Measurements from ENCODE around the gene AMBRA1. TPM values are rescaled to one million over a fixed set of nuclear protein-coding genes. Genes with fewer than 3 reads are reported as not detected.

AMBRA1 gene
- total RNA-seq, 2 experiments from 2014 or later: 24.6 to 30.7 TPM

DNA sequence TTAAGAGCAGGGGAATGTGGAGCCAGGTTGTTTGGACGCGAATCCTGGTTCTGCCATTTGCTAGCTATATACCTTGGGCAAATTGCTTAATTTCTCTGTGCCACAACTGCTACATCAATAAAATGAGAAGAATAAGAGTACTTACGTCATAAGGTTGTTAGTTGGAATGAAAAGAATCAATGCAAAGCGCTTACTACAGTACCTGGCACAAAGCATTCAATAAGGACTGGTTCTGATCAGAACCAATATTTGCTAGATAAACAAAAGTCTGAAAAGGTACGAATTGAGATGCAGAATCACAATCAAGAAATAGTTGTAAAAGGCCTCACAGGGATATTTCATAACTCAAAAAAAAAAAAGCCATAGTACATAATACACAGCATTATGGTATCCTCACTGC is 11.2 kb downstream of the AMBRA1 start:
- Histone ChIP-seq H3K4me1 (ENCODE audit: insufficient read depth, low read length, poor library complexity, severe bottlenecking) (no peaks in the 10 kb centered on the region), H4K20me1 (ENCODE audit: insufficient read depth, low read length) (no peaks in the 10 kb centered on the region), H3K4me3 (ENCODE audit: low read depth, low read length, poor library complexity, severe bottlenecking) (no peak overlapping the region), H3K4me2 (ENCODE audit: low read length) (no peak overlapping the region), H2AFZ (ENCODE audit: low read length) (no peak overlapping the region), H3K9me2 (ENCODE audit: insufficient read depth, low read length) (no peaks in the 10 kb centered on the region), H3K27ac (ENCODE audit: low read depth, low read length, poor library complexity, severe bottlenecking) (no peak overlapping the region), H3K9me3 (ENCODE audit: low read length) (peaks cover 8% of the 10 kb centered on the region; the same call in 1 of the 2 replicates), H3K79me2 (ENCODE audit: insufficient read depth, low read depth, low read length) (peaks cover 63% of the 10 kb centered on the region), H3K36me3 (ENCODE audit: insufficient read depth, low read length) (peaks cover 29% of the 10 kb centered on the region)
- intact Hi-C loops (cut with micrococcal nuclease; ENCODE audit: unreplicated experiment): no loop called here
- CTCF ChIA-PET (ENCODE audit: unreplicated experiment): no interaction called here
- DNase-seq (ENCODE audit: low spot score): no peak
- no peak for TF ChIP-seq EZH2phosphoT487 (IDR thresholded peaks at IDR 0.05; ENCODE audit: borderline replicate concordance, low read depth, low read length)
- TF ChIP-seq, protein P1, sequence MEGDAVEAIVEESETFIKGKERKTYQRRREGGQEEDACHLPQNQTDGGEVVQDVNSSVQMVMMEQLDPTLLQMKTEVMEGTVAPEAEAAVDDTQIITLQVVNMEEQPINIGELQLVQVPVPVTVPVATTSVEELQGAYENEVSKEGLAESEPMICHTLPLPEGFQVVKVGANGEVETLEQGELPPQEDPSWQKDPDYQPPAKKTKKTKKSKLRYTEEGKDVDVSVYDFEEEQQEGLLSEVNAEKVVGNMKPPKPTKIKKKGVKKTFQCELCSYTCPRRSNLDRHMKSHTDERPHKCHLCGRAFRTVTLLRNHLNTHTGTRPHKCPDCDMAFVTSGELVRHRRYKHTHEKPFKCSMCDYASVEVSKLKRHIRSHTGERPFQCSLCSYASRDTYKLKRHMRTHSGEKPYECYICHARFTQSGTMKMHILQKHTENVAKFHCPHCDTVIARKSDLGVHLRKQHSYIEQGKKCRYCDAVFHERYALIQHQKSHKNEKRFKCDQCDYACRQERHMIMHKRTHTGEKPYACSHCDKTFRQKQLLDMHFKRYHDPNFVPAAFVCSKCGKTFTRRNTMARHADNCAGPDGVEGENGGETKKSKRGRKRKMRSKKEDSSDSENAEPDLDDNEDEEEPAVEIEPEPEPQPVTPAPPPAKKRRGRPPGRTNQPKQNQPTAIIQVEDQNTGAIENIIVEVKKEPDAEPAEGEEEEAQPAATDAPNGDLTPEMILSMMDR (conservative IDR thresholded peaks at IDR 0.05; ENCODE audit: low read length): no peak
- POLR2A ChIA-PET: no interaction called here
- no TSS peak for BruUV-seq (replicated peaks)

DNA sequence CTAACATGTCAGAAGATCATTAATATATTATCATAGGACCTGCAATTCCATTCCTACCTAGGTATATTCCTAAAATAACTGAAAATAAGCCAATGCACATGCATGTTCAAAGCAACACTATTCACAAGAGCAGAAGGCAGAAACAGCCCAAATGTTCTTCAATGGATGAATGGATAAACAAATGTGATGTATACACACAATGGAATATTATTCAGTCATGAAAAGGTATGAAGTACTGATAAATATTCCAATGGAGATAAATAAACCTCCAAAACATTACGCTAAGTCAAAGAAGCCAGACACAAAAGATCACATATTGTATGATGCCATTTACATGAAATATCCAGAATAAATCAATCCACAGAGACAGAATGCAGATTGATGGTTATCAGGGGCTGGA is 16.8 kb downstream of the AMBRA1 start:
- no peaks in the 10 kb centered on the region; the same call in 1 of the 2 replicates for H3K9me3 ChIP-seq (ENCODE audit: low read length)
- no peak overlapping the region for H3K27ac ChIP-seq (ENCODE audit: low read depth, low read length, poor library complexity, severe bottlenecking)
- 0 out of 2 replicates have a peak, but pooled peaks cover 3% of the 10 kb centered on the region for H4K20me1 ChIP-seq (ENCODE audit: insufficient read depth, low read length)
- no peaks in the 10 kb centered on the region for H3K9me2 ChIP-seq (ENCODE audit: insufficient read depth, low read length)
- peaks cover 82% of the 10 kb centered on the region for H3K79me2 ChIP-seq (ENCODE audit: insufficient read depth, low read depth, low read length)
- H2AFZ ChIP-seq (ENCODE audit: low read length): no peak overlapping the region
- TF ChIP-seq EZH2phosphoT487 (IDR thresholded peaks at IDR 0.05; ENCODE audit: borderline replicate concordance, low read depth, low read length): no peak
- TF ChIP-seq, protein P1 (conservative IDR thresholded peaks at IDR 0.05; ENCODE audit: low read length): no peak
- H3K4me1 ChIP-seq (ENCODE audit: insufficient read depth, low read length, poor library complexity, severe bottlenecking): peaks cover 5% of the 10 kb centered on the region
- no peak overlapping the region for H3K4me2 ChIP-seq (ENCODE audit: low read length)
- no peak for DNase-seq (ENCODE audit: low spot score)
- no TSS peak for BruUV-seq (replicated peaks)
- ChIA-PET CTCF (ENCODE audit: unreplicated experiment) (no interaction called here), POLR2A (no interaction called here)
- no peak overlapping the region for H3K4me3 ChIP-seq (ENCODE audit: low read depth, low read length, poor library complexity, severe bottlenecking)
- H3K36me3 ChIP-seq (ENCODE audit: insufficient read depth, low read length): peaks cover 22% of the 10 kb centered on the region
- intact Hi-C loops (cut with micrococcal nuclease; ENCODE audit: unreplicated experiment): no loop called here

DNA sequence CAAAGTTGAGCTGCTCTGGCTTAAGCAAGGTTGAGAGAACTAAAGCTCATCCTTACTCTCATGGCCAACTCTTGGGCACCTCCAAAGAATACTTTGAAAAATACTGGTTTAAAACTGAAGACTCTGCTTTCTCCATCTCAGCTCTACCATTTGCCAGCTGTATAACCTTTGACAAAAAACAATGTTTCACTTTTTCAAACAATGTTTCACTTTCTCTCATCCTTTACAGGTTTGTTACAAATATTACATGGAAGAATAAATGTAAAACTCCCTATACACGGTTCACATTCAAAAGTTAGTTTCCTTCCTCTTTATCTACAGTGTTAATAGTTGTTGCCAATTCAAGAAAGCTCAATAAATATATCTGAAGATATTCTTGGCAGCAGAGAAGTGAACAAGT is 19.2 kb downstream of the AMBRA1 start:
- BruUV-seq (replicated peaks): no TSS peak
- TF ChIP-seq, protein P1 (conservative IDR thresholded peaks at IDR 0.05; ENCODE audit: low read length): no peak
- no peak for TF ChIP-seq EZH2phosphoT487 (IDR thresholded peaks at IDR 0.05; ENCODE audit: borderline replicate concordance, low read depth, low read length)
- H3K36me3 ChIP-seq (ENCODE audit: insufficient read depth, low read length): peaks cover 17% of the 10 kb centered on the region; the same call in 1 of the 2 replicates
- H3K4me2 ChIP-seq (ENCODE audit: low read length): no peak overlapping the region
- H3K79me2 ChIP-seq (ENCODE audit: insufficient read depth, low read depth, low read length): peaks cover 76% of the 10 kb centered on the region
- no peak for DNase-seq (ENCODE audit: low spot score)
- H3K4me3 ChIP-seq (ENCODE audit: low read depth, low read length, poor library complexity, severe bottlenecking): no peak overlapping the region
- ChIA-PET POLR2A (interaction anchor here (0.6 kb wide), 1 partner anchor 1106 kb away, joined by 3 read pairs; no protein-coding TSS in a partner anchor), CTCF (ENCODE audit: unreplicated experiment) (no interaction called here)
- H3K4me1 ChIP-seq (ENCODE audit: insufficient read depth, low read length, poor library complexity, severe bottlenecking): peaks cover 5% of the 10 kb centered on the region
- intact Hi-C loops (cut with micrococcal nuclease; ENCODE audit: unreplicated experiment): no loop called here
- H3K9me2 ChIP-seq (ENCODE audit: insufficient read depth, low read length): no peaks in the 10 kb centered on the region
- no peak overlapping the region for H3K27ac ChIP-seq (ENCODE audit: low read depth, low read length, poor library complexity, severe bottlenecking)
- H2AFZ ChIP-seq (ENCODE audit: low read length): no peak overlapping the region
- no peaks in the 10 kb centered on the region; the same call in 1 of the 2 replicates for H3K9me3 ChIP-seq (ENCODE audit: low read length)
- H4K20me1 ChIP-seq (ENCODE audit: insufficient read depth, low read length): 0 out of 2 replicates have a peak, but pooled peaks cover 3% of the 10 kb centered on the region
